OCI-LY1 (cell line): ENCODE data around the gene PCSK5.

Experiments
- H2AFZ ChIP-seq: fragments of 200-600 bp; sonication (generic), shearing (Covaris generic); 2 replicates; pipeline ENCODE4 v1.6.0; 2014; ENCODE audit warnings: antibody characterized with exemption, mild to moderate bottlenecking, low read length
- H3F3A ChIP-seq: fragments of 200-600 bp; sonication (generic), shearing (Covaris generic); 2 replicates; pipeline ENCODE4 v1.6.0; 2014; ENCODE audit warnings: mild to moderate bottlenecking, antibody characterized with exemption, low read length, moderate library complexity; ENCODE audit not compliant: insufficient read depth
- H3K27ac ChIP-seq: fragments of 200-600 bp; sonication (generic); 2 replicates; pipeline ENCODE4 v1.5.1; 2014; ENCODE audit warnings: low read length, mixed run types, mild to moderate bottlenecking, low read depth; ENCODE audit not compliant: poor library complexity, severe bottlenecking
- H3K27me3 ChIP-seq: fragments of 200-600 bp; sonication (generic); 2 replicates; pipeline ENCODE4 v1.6.0; 2014; ENCODE audit warnings: antibody characterized with exemption, mild to moderate bottlenecking, low read length, moderate library complexity; ENCODE audit not compliant: insufficient read depth
- H3K36me3 ChIP-seq: fragments of 200-600 bp; sonication (generic); 2 replicates; pipeline ENCODE4 v1.6.1; 2014; ENCODE audit warnings: mild to moderate bottlenecking, antibody characterized with exemption, low read length, moderate library complexity, mixed read lengths; ENCODE audit not compliant: insufficient read depth
- H3K4me1 ChIP-seq: fragments of 200-600 bp; sonication (generic); 2 replicates; pipeline ENCODE4 v1.5.1; 2014; ENCODE audit warnings: mild to moderate bottlenecking, low read length, moderate library complexity; ENCODE audit not compliant: insufficient read depth, severe bottlenecking
- H3K4me2 ChIP-seq: fragments of 200-600 bp; sonication (generic), shearing (Covaris generic); 2 replicates; pipeline ENCODE4 v1.6.1; 2014; ENCODE audit warnings: low read length
- H3K4me3 ChIP-seq: fragments of 200-600 bp; sonication (generic); 2 replicates; pipeline ENCODE4 v1.5.1; 2014; ENCODE audit warnings: low read length, low read depth, mild to moderate bottlenecking, mixed read lengths; ENCODE audit not compliant: poor library complexity, severe bottlenecking
- H3K79me2 ChIP-seq: fragments of 200-600 bp; shearing (Covaris generic); 2 replicates; pipeline ENCODE4 v1.6.1; 2016; ENCODE audit warnings: mixed run types, low read length, mixed read lengths; ENCODE audit not compliant: insufficient read depth
- H3K9ac ChIP-seq: fragments of 200-600 bp; sonication (generic), shearing (Covaris generic); 2 replicates; pipeline ENCODE4 v1.6.1; 2014; ENCODE audit warnings: mild to moderate bottlenecking, low read length, mixed read lengths
- H3K9me2 ChIP-seq: fragments of 200-600 bp; sonication (generic), shearing (Covaris generic); 2 replicates; pipeline ENCODE4 v1.6.1; 2014; ENCODE audit warnings: low read depth, mild to moderate bottlenecking, low read length, mixed read lengths
- H3K9me3 ChIP-seq: fragments of 200-600 bp; shearing (Covaris generic); 2 replicates; pipeline ENCODE4 v1.6.1; 2014; ENCODE audit warnings: low read length, mixed read lengths
- H4K20me1 ChIP-seq: fragments of 200-600 bp; sonication (generic), shearing (Covaris generic); 2 replicates; pipeline ENCODE4 v1.6.0; 2016; ENCODE audit warnings: mild to moderate bottlenecking, low read length; ENCODE audit not compliant: insufficient read depth
- CTCF ChIP-seq: fragments of 200-600 bp; sonication (generic), shearing (Covaris generic); IDR thresholded peaks from 2 replicates; pipeline ENCODE4 v1.5.1; 2017; ENCODE audit warnings: mild to moderate bottlenecking, antibody characterized with exemption, low read length, moderate library complexity, mixed read lengths
- EZH2 ChIP-seq: fragments of 200-600 bp; sonication (generic), shearing (Covaris generic); IDR thresholded peaks from 2 replicates; pipeline ENCODE4 v1.8.0; 2017; ENCODE audit warnings: borderline replicate concordance, mixed run types, mild to moderate bottlenecking, antibody characterized with exemption, low read length, moderate library complexity, mixed read lengths

PCSK5 gene

GRCh38 chr9:76114144-76114543 is 223.7 kb downstream of the PCSK5 start:
- no peaks in the 10 kb centered on the region for H3K9me2 ChIP-seq
- no peak overlapping the region for H3K4me3 ChIP-seq
- no peaks in the 10 kb centered on the region for H3K79me2 ChIP-seq
- no peaks in the 10 kb centered on the region for H3K36me3 ChIP-seq
- H2AFZ ChIP-seq = no peak overlapping the region
- no peaks in the 10 kb centered on the region for H3K9me3 ChIP-seq
- no peaks in the 10 kb centered on the region for H3K27me3 ChIP-seq
- TF ChIP-seq EZH2 (no peak), CTCF (no peak)
- H3K9ac ChIP-seq = no peak overlapping the region
- no peak overlapping the region for H3K4me2 ChIP-seq
- no peaks in the 10 kb centered on the region for H3F3A ChIP-seq
- H4K20me1 ChIP-seq = no peaks in the 10 kb centered on the region
- no peaks in the 10 kb centered on the region for H3K4me1 ChIP-seq
- H3K27ac ChIP-seq = no peak overlapping the region

- Histone ChIP-seq H3K9ac (no peak overlapping the region), H3K27ac (no peak overlapping the region), H3F3A (no peaks in the 10 kb centered on the region), H2AFZ (no peak overlapping the region), H3K9me3 (no peaks in the 10 kb centered on the region), H3K4me2 (no peak overlapping the region), H3K79me2 (no peaks in the 10 kb centered on the region), H3K27me3 (no peaks in the 10 kb centered on the region), H3K4me3 (no peak overlapping the region), H3K36me3 (no peaks in the 10 kb centered on the region), H3K4me1 (no peaks in the 10 kb centered on the region), H3K9me2 (no peaks in the 10 kb centered on the region), H4K20me1 (no peaks in the 10 kb centered on the region)
- TF ChIP-seq CTCF (no peak), EZH2 (no peak)
Measured at GRCh38 chr9:76115396-76115795, 224.9 kb downstream of the PCSK5 start.

GRCh38 chr9:76115982-76116646 is 225.6 kb downstream of the PCSK5 start:
- Histone ChIP-seq H4K20me1 (no peaks in the 10 kb centered on the region), H3K9me2 (no peaks in the 10 kb centered on the region), H2AFZ (no peak overlapping the region), H3K79me2 (no peaks in the 10 kb centered on the region), H3K27me3 (no peaks in the 10 kb centered on the region), H3K36me3 (no peaks in the 10 kb centered on the region), H3K4me3 (no peak overlapping the region), H3K9ac (no peak overlapping the region), H3F3A (no peaks in the 10 kb centered on the region), H3K27ac (no peak overlapping the region), H3K4me1 (no peaks in the 10 kb centered on the region), H3K9me3 (no peaks in the 10 kb centered on the region), H3K4me2 (no peak overlapping the region)
- TF ChIP-seq EZH2 (no peak), CTCF (no peak)
